GM18508 (cell line): Measurements from ENCODE around the gene CCDC121.

ENCODE experiments used
- ATAC-seq: cut with Tn5 transposase; IDR thresholded peaks from one replicate; pipeline ENCODE4 v1.9.1; 2021; ENCODE audit warnings: moderate number of reproducible peaks; ENCODE audit not compliant: insufficient read depth, unreplicated experiment

Gene CCDC121

GRCh38 chr2:27583390-27583915 is 45.4 kb downstream of the CCDC121 start:
- no peak for ATAC-seq

- ATAC-seq = peak; percentile 78
Observed at GRCh38 chr2:27582695-27583389, 46.0 kb downstream of the CCDC121 start, which contains the start of gene ZNF512. ZNF512 (plus strand) TSS chr2:27583042; CDS start chr2:27583113, 71 bp downstream.

GRCh38 chr2:27582129-27582694 is 46.6 kb downstream of the CCDC121 start:
- no peak for ATAC-seq

- ATAC-seq = no peak
Observed at GRCh38 chr2:27581417-27582128, 47.2 kb downstream of the CCDC121 start.
